Gastroesophageal sphincter (tissue), 4 donors: Measurements from ENCODE around the gene GAS1. TPM values are rescaled to one million over a fixed set of nuclear protein-coding genes. Genes with fewer than 3 reads are reported as not detected.

ENCODE experiments used
- ATAC-seq: fragments of 150-250 bp; one replicate; pipeline ENCODE4 v1.9.1; 2016; ENCODE audit warnings: mild to moderate bottlenecking, moderate library complexity
- H3K27ac ChIP-seq, 4 donors: fragments of 200-600 bp; sonication (generic) in 3 of 4; 1 replicate in 3 of 4; 2 replicates in 1 of 4; pipeline ENCODE4 v1.5.1; 2016 to 2019
- H3K27me3 ChIP-seq: fragments of 200-600 bp; sonication (generic); one replicate; pipeline ENCODE4 v1.5.1; 2019
- H3K36me3 ChIP-seq, 2 donors: fragments of 200-600 bp; sonication (generic); one replicate each; pipeline ENCODE4 v1.5.1; 2019; ENCODE audit warnings: control low read depth in 1 of 2
- H3K4me1 ChIP-seq, 3 donors: fragments of 200-600 bp; sonication (generic); 1 replicate in 2 of 3; 2 replicates in 1 of 3; pipeline ENCODE4 v1.5.1; 2016 to 2019; ENCODE audit warnings: control low read depth in 2 of 3
- H3K4me3 ChIP-seq, 2 donors: fragments of 200-600 bp; sonication (generic); one replicate each; pipeline ENCODE4 v1.5.1; 2019; ENCODE audit warnings: mild to moderate bottlenecking in 1 of 2, moderate library complexity in 1 of 2
- H3K9me3 ChIP-seq, 3 donors: fragments of 200-600 bp; sonication (generic); one replicate each; pipeline ENCODE4 v1.5.1; 2017 to 2019; ENCODE audit warnings: control low read depth in 2 of 3
- CTCF ChIP-seq, 4 experiments: fragments of 200-600 bp in 2 of 4; fragments of 450-650 bp in 2 of 4; sonication (generic) in 1 of 4; IDR thresholded peaks; one replicate each; pipeline ENCODE4 v1.5.1; 2017 to 2019; ENCODE audit warnings: antibody characterized with exemption in 4 of 4, mild to moderate bottlenecking in 2 of 4, moderate library complexity in 2 of 4
- EP300 ChIP-seq: sonication (generic); formaldehyde crosslinking; IDR thresholded peaks from one replicate; pipeline ENCODE4 v1.6.1; 2017; ENCODE audit warnings: antibody characterized with exemption, mild to moderate bottlenecking
- POLR2A ChIP-seq, 2 donors: fragments of 450-650 bp; IDR thresholded peaks; one replicate each; pipeline ENCODE4 v1.6.1; 2017; ENCODE audit warnings: antibody characterized with exemption in 2 of 2, mild to moderate bottlenecking in 2 of 2, moderate library complexity in 1 of 2
- POLR2AphosphoS5 ChIP-seq: sonication (generic); formaldehyde crosslinking; IDR thresholded peaks from one replicate; pipeline ENCODE4 v1.6.1; 2017; ENCODE audit warnings: antibody characterized with exemption
- WGBS, 2 donors: methylation state at CpG; one replicate each; pipeline ENCODE4 v1.1.5; 2018; ENCODE audit warnings: low coverage in 1 of 2; 5-methylcytosine and 5-hydroxymethylcytosine counted together
- total RNA-seq, 4 donors: library from RNA; depleted of rRNA; stranded (reverse); fragments of >200 nt; gene quantifications; one replicate each; pipeline ENCODE4 v1.1.0, GENCODE V29; 2016

The GAS1 gene
- total RNA-seq, 4 donors from 2014 or later = 65.7 to 167 (median 90.5) TPM

GRCh38 chr9:86966852-86967511, 19.7 kb upstream of the GAS1 start:
- H3K27ac ChIP-seq = peak overlapping the region in 3 of 4 donors; percentile 51 to 73 (median 54)
- peaks cover 0 to 52% (median 16%) of the 10 kb centered on the region in 3 donors for H3K4me1 ChIP-seq
- no peaks in the 10 kb centered on the region for H3K36me3 ChIP-seq
- no peaks in the 10 kb centered on the region for H3K9me3 ChIP-seq
- no peak for ATAC-seq
- no peak overlapping the region for H3K4me3 ChIP-seq
- no peaks in the 10 kb centered on the region for H3K27me3 ChIP-seq
- 42 to 50% methylated on average over 6 to 8 of the region's 10 CpGs for WGBS, 2 donors
- TF ChIP-seq POLR2A (IDR thresholded peaks at IDR 0.05) = no peak
- peak; percentile 65 for TF ChIP-seq POLR2AphosphoS5

- TF ChIP-seq POLR2AphosphoS5 (peak; percentile 54), EP300 (no peak)
- Histone ChIP-seq H3K36me3 (no peaks in the 10 kb centered on the region), H3K4me1 (peaks cover 0 to 52% (median 16%) of the 10 kb centered on the region in 3 donors), H3K27me3 (no peaks in the 10 kb centered on the region), H3K4me3 (no peak overlapping the region), H3K9me3 (no peaks in the 10 kb centered on the region), H3K27ac (peak overlapping the region; percentile 39 to 73 (median 52))
- 20 to 37% methylated on average over 3 to 5 of the region's 5 CpGs for WGBS, 2 donors
- ATAC-seq = peak; percentile 54
These were observed 18.5 kb upstream of the GAS1 start for GRCh38 chr9:86965636-86966395.

GRCh38 chr9:86962692-86963091, 15.4 kb upstream of the GAS1 start:
- Histone ChIP-seq H3K27me3 (no peaks in the 10 kb centered on the region), H3K4me3 (peak overlapping the region in 1 of 2 donors; percentile 27), H3K9me3 (no peaks in the 10 kb centered on the region), H3K4me1 (peaks cover 0 to 44% (median 16%) of the 10 kb centered on the region in 3 donors), H3K36me3 (no peaks in the 10 kb centered on the region), H3K27ac (no peak overlapping the region)
- WGBS, 2 donors = 51 to 63% methylated on average over 9 of the region's 9 CpGs
- TF ChIP-seq CTCF (IDR thresholded peaks at IDR 0.05) (no peak), EP300 (no peak), POLR2A (IDR thresholded peaks at IDR 0.05) (no peak), POLR2AphosphoS5 (no peak)
- no peak for ATAC-seq

GRCh38 chr9:86960938-86961337, 13.6 kb upstream of the GAS1 start:
- 90 to 92% methylated on average over 4 to 6 of the region's 6 CpGs for WGBS, 2 donors
- ATAC-seq = no peak

GRCh38 chr9:86958203-86958602, 10.9 kb upstream of the GAS1 start:
- ATAC-seq = no peak

More at GRCh38 chr9:86960938-86961337, 13.6 kb upstream of the GAS1 start:
- no peaks in the 10 kb centered on the region for H3K27me3 ChIP-seq
- H3K9me3 ChIP-seq = no peaks in the 10 kb centered on the region
- no peak overlapping the region for H3K27ac ChIP-seq
- H3K4me3 ChIP-seq = no peak overlapping the region
- TF ChIP-seq CTCF (IDR thresholded peaks at IDR 0.05) = no peak
- no peak for TF ChIP-seq POLR2AphosphoS5
- TF ChIP-seq EP300 = no peak
- TF ChIP-seq POLR2A (IDR thresholded peaks at IDR 0.05) = no peak
- H3K4me1 ChIP-seq = peaks cover 0 to 27% (median 6%) of the 10 kb centered on the region in 3 donors
- H3K36me3 ChIP-seq = no peaks in the 10 kb centered on the region

More at GRCh38 chr9:86958203-86958602, 10.9 kb upstream of the GAS1 start:
- TF ChIP-seq POLR2AphosphoS5 (no peak), EP300 (no peak), CTCF (IDR thresholded peaks at IDR 0.05) (no peak), POLR2A (IDR thresholded peaks at IDR 0.05) (no peak)
- no peaks in the 10 kb centered on the region for H3K36me3 ChIP-seq
- WGBS, 2 donors = 80 to 88% methylated on average over 1 of the region's 1 CpG
- H3K27me3 ChIP-seq = no peaks in the 10 kb centered on the region
- no peak overlapping the region for H3K4me3 ChIP-seq
- H3K27ac ChIP-seq = no peak overlapping the region
- H3K9me3 ChIP-seq = no peaks in the 10 kb centered on the region
- peaks cover 0 to 14% (median 0%) of the 10 kb centered on the region in 3 donors for H3K4me1 ChIP-seq
